Measurements from ENCODE around the gene TTC12.

Gene TTC12

GRCh38 chr11:113338730-113339129 is 24.3 kb downstream of the TTC12 start:
- H3K4me3 ChIP-seq (ENCODE audit: low read length), result no peak overlapping the region
- no peak for DNase-seq (ENCODE audit: low read depth)
- TF ChIP-seq CTCF (conservative IDR thresholded peaks at IDR 0.05; ENCODE audit: low read length), result no peak

- DNase-seq (ENCODE audit: low read depth), result no peak
- H3K4me3 ChIP-seq (ENCODE audit: low read length), result no peak overlapping the region
- TF ChIP-seq CTCF (conservative IDR thresholded peaks at IDR 0.05; ENCODE audit: low read length), result no peak
Observed at GRCh38 chr11:113339929-113340589, 25.7 kb downstream of the TTC12 start.

- no peak for DNase-seq (ENCODE audit: low read depth)
- H3K4me3 ChIP-seq (ENCODE audit: low read length), result no peak overlapping the region
- no peak for TF ChIP-seq CTCF (conservative IDR thresholded peaks at IDR 0.05; ENCODE audit: low read length)
Observed at GRCh38 chr11:113341388-113342165, 27.2 kb downstream of the TTC12 start.

- no peak overlapping the region for H3K4me3 ChIP-seq (ENCODE audit: low read length)
- TF ChIP-seq CTCF (conservative IDR thresholded peaks at IDR 0.05; ENCODE audit: low read length), result no peak
- DNase-seq (ENCODE audit: low read depth), result no peak
Observed at GRCh38 chr11:113345978-113346377, 31.6 kb downstream of the TTC12 start.

- DNase-seq (ENCODE audit: low read depth), result no peak
- no peak for TF ChIP-seq CTCF (conservative IDR thresholded peaks at IDR 0.05; ENCODE audit: low read length)
Observed at GRCh38 chr11:113349528-113349927, 35.1 kb downstream of the TTC12 start.

GRCh38 chr11:113350336-113351067 is 36.1 kb downstream of the TTC12 start:
- DNase-seq (ENCODE audit: low read depth), result no peak
- TF ChIP-seq CTCF (conservative IDR thresholded peaks at IDR 0.05; ENCODE audit: low read length), result no peak
- H3K4me3 ChIP-seq (ENCODE audit: low read length), result no peak overlapping the region

More at GRCh38 chr11:113349528-113349927, 35.1 kb downstream of the TTC12 start:
- H3K4me3 ChIP-seq (ENCODE audit: low read length), result no peak overlapping the region
